HG03571 (cell line): Measurements from ENCODE around the gene PNPLA8.

Experiments used
- ATAC-seq: cut with Tn5 transposase; IDR thresholded peaks from one replicate; pipeline ENCODE4 v1.9.1; 2021; ENCODE audit not compliant: unreplicated experiment

PNPLA8 gene

GRCh38 chr7:108449521-108449920, 76.4 kb downstream of the PNPLA8 start:
- ATAC-seq = no peak

GRCh38 chr7:108448584-108449505, 77.1 kb downstream of the PNPLA8 start:
- ATAC-seq = no peak

DNA sequence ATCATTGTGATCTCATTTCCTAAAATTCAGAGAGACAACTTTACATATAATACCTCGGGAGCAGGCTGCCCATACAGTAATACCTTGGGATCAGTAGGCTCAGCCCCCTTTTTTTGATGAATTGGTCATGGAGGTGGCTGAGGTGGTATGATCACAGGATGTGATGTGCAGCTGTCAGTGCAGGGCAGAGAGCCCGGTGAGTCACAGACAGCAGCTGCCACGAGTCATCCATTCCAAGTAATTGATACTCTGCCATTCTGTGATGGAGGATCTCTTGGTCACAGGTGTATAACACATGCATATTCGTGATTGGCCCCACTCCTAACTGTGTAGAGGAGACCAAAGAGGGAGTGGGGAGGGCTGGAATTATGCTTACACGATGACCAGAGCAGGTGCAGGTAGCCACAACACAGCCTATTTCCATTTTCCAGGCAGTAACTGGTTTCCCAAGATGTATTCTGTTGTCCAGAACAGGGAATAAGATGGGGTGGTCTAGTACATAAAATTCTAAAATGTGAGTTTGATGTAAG, 83.8 kb downstream of the PNPLA8 start:
- no peak for ATAC-seq

GRCh38 chr7:108441392-108441955, 84.5 kb downstream of the PNPLA8 start:
- ATAC-seq = no peak

- ATAC-seq = no peak
These were observed 85.3 kb downstream of the PNPLA8 start for GRCh38 chr7:108440613-108441012.

DNA sequence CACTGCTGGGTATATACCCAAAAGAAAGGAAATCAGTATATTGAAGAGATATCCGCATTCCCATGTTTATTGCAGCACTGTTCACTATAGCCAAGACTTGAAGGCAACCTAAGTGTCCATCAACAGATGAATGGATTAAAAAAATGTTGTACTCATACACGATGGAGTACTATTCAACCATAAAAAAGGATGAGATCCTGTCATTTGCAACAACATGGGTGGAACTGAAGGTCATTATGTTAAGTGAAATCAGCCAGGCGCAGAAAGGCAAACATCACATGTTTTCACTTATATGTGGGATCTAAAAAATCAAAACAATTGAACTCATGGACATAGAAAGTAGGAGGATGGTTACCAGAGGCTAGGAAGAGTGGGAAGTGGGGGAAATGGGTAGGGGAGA, 89.0 kb downstream of the PNPLA8 start:
- ATAC-seq = no peak

DNA sequence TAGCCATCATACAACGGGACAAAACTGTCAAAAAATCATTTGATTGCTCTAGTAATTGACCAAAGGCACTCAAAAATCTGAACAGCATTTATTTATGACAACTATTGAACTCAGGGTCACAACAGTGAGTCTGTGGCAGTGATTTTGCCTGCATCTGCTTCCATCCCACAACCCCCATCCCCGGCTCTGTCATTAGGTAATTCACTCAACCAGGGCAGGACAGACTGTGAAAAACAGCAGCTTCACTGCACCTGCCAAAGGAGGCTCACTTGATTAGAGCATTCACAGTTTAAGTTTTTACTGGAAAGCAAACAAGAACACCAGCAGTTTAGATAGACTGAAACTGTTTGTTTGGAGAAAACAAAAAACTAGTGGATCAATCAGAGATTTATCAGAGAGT, 91.9 kb downstream of the PNPLA8 start:
- no peak for ATAC-seq

GRCh38 chr7:108431099-108431498, 94.8 kb downstream of the PNPLA8 start:
- ATAC-seq = no peak

GRCh38 chr7:108430664-108431063, 95.3 kb downstream of the PNPLA8 start:
- no peak for ATAC-seq

DNA sequence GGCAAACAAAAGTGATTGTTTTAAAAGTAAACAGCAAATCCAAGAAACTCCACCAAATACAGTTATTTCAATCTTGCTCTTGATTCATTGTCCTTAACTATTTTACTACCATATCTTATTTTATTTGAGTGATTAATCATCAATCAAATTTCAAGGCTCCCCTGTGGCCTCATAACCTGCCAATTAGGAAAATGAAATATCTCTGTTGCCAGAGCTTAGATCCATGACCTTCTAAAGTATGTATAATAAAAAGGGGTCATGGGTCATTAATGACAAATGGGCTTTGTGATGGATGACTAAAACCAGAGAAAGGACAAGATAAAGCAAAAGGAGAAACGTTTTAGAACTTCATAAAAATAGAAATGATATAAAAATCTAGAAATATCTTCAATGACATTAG, 98.2 kb downstream of the PNPLA8 start:
- no peak for ATAC-seq

GRCh38 chr7:108425714-108426275, 100.1 kb downstream of the PNPLA8 start:
- ATAC-seq = no peak

GRCh38 chr7:108424013-108424412, 101.9 kb downstream of the PNPLA8 start:
- no peak for ATAC-seq

DNA sequence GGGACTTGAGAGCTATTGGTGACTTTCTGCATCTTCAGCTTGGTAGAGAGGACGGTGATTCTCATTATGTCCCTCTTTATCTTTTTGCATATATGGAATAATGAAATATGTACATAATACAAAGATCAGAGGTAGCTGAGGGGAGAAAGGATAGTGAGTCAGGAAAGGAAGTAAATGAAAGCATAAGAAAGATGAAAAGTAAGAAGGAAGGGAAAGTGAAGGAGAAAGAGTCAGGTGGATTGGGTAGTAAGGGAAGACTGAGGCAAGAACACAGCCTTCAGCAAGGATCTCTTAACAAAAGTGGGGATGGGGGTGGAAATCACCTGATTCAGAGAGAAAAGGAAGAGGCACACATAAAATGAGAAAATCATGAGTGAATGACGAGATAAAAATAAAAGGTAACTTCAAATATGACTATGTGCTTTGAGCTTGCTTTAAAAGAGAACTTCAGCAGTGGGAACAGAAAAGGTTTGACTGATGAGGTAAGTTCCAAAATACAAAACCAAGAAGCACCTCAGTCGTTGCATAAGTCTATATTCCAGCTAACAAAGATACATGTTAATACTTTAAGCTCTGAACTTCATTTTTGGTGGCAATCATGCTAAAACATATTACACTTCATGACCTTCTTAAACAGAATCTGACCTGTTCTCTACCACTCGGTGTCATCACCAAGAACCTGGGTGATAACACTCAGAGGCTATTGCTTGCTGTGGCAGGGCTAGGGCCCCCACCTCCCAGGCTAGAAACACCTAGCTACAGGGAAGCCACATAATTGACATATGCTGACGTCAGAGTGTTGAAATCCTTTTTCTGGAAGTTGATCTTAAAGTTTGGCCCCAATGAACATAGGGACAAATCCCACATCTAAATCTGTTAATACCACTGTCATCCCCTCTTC, 102.6 kb downstream of the PNPLA8 start:
- no peak for ATAC-seq

DNA sequence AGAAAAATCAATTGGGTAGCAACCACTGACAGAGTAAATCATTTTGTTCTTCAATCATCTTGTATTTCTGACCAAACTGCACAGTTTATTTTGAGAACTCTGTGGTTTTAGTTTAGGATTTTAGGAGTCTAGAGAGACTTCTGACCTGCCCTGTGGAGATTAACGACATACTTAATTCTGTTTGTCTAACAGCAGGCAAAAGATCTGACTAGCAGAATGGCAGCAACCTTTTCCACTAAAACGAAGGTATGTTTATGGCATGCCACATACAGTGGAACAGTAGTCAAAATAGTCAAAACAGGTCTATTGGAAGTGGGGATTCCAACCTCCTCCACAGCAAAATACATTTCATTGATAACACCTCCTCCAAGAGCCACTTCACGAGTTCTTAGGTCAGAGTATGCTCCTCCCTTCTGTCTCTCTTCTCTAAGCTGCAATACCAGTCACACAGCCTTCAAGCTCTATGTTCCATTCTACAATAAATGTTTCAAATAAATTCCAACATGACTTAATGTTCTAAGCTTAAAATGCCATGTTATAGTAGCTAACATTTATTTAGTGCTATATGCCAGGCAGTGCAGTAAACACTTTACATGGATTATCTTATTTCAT, 104.1 kb downstream of the PNPLA8 start:
- no peak for ATAC-seq
